Activated CD4-positive, alpha-beta T cell treated with anti-CD3 and anti-CD28 coated beads, Interleukin-2, Interleukin-4, amounts not matched to agents 100 ng/mL and 50 ng/mL, durations not matched to agents 16 hours and 8 hours (primary cell): ENCODE results near the gene BORA.
"Not testable (repeated sequence)": the region's sequence is repeated elsewhere in the genome, so short reads cannot be mapped to it uniquely, and the experiment has no call there.

Experiments
- DNase-seq: peaks from one replicate; pipeline ENCODE4 v3.0.0-alpha.2; 2020; ENCODE audit warnings: low spot score

The BORA gene

GRCh38 chr13:72763411-72763810 is 35.7 kb downstream of the BORA start:
- DNase-seq = no peak

GRCh38 chr13:72774019-72774418 is 46.3 kb downstream of the BORA start:
- DNase-seq = no peak

DNA sequence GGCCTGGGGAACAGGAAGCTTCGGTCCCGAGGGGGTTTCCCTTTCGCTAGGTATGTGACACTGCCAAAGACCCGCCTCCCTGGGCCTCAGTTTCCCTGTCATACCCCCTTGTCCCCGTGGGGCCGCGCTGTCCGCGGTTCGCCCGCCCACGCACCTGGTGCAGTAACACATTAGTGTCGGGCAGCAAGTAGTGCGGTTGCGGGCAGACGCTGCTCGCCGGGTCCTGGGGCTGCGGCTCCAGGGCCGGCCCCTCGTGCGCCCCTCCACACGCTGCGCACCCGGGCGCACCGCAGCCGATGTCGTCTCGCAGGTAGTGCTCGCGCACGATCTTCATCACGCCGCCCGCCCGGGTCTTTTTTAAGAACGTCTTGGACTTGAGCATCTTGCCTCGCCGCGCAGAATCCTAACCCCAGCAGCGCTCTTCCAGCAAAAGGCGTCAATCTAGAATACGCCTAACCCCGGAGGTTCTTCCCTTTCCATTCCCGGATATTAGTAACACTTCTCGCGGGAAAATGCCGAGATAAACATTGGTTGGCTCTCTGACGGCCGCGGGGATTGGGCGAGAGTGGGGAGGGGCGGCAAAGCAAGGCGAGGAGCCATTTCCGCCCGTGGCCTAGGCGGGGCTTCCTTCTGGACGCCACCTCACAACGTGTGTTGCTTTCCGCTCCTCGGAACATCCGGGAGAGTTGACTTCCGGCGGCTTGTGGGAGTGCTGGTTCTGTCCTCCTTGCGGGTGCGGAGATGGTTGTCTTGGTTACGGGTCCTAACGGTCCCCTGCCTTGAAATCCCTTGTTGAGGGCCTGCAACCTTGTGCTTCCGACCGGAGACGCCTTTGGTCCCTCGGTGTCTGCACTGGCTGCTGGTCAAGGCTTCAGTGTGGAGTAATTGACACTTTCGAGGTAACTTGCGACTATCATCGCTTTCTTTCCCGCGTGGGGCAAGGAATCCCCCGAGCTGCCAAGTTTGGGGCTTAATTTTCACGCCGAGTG is 54.0 kb downstream of the BORA start, which contains the start of the genes DIS3 and PIBF1:
DIS3 (minus strand) TSS at position 450 of the 989 bp plus-strand sequence; CDS start at position 382, 68 bp downstream.
PIBF1 (plus strand) TSS at position 683 of the 989 bp plus-strand sequence. CDS start 1,337 bp downstream, outside the sequence.
- DNase-seq = peak; percentile 98

DNA sequence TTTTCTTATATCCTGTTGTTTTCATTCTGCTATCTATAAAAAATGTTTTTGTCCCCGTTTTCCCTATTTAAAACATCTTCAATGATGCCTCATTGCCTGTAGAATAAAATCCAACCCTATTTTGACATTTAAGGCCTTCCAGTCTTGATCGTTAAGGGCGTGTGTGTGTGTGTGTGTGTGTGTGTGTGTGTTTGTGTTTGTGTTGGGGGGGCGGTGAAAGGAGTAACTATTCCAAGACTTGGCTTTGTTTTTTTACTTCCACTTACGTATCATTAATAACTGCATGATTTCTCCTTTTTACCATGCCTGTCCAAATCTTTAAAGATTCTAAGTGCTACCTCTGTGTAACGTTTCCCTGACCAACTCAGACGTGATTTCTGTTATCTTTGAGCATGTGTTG is 55.0 kb downstream of the BORA start:
- no peak for DNase-seq

DNA sequence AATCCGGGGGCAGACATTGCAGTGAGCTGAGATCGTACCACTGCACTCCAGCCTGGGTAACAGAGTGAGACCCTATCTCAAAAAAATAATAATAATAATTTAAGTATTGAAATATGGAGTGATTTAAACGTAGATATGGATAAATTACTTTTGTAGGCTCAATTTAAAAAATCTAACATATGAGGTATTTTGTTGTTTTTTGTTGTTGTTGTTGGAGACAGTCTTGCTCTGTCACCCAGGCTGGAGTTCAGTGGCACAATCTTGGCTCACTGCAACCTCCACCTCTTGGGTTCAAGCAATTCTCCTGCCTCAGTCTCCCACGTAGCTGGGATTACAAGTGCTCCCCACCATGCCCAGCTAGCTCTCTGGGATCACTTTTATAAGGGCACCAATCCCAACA is 57.0 kb downstream of the BORA start:
- not testable (repeated sequence) for DNase-seq

GRCh38 chr13:72788831-72789230 is 61.1 kb downstream of the BORA start:
- DNase-seq = no peak

GRCh38 chr13:72792640-72793039 is 64.9 kb downstream of the BORA start:
- no peak for DNase-seq

GRCh38 chr13:72798817-72799216 is 71.1 kb downstream of the BORA start:
- DNase-seq = no peak

- no peak for DNase-seq
These were observed 76.6 kb downstream of the BORA start for GRCh38 chr13:72804301-72804700.
